Tibial artery (tissue), 4 donors: ENCODE results near the gene NINJ2.

Experiments used
- DNase-seq, 2 donors: peaks; one replicate each; pipeline ENCODE4 v3.0.0-alpha.2; 2019
- H3K27ac ChIP-seq, 2 donors: fragments of 200-600 bp; sonication (generic) in 1 of 2; 1 replicate in 1 of 2; 2 replicates in 1 of 2; pipeline ENCODE4 v1.5.1; 2018 to 2019; ENCODE audit warnings: mild to moderate bottlenecking in 1 of 2
- H3K27me3 ChIP-seq, 2 donors: fragments of 200-600 bp; sonication (generic) in 1 of 2; one replicate each; pipeline versions ENCODE4 v1.5.1 to v1.6.0; 2016 to 2019
- H3K36me3 ChIP-seq, 3 donors: fragments of 200-600 bp; sonication (generic) in 2 of 3; one replicate each; pipeline ENCODE4 v1.5.1; 2016 to 2019; ENCODE audit warnings: mild to moderate bottlenecking in 2 of 3
- H3K4me1 ChIP-seq, 4 donors: fragments of 200-600 bp; sonication (generic) in 2 of 4; 1 replicate in 3 of 4; 2 replicates in 1 of 4; pipeline ENCODE4 v1.5.1; 2016 to 2019
- H3K4me3 ChIP-seq, 2 donors: fragments of 200-600 bp; sonication (generic) in 1 of 2; 1 replicate in 1 of 2; 2 replicates in 1 of 2; pipeline ENCODE4 v1.5.1; 2018 to 2019; ENCODE audit warnings: mild to moderate bottlenecking in 2 of 2
- H3K9me3 ChIP-seq, 3 donors: fragments of 200-600 bp; sonication (generic) in 1 of 3; one replicate each; pipeline ENCODE4 v1.5.1; 2016 to 2019
- intact Hi-C: fragments of 100-400 bp; cut with DNase I; formaldehyde crosslinking; loops from one replicate; pipeline ENCODE4 v1.15.0; 2023; ENCODE audit warnings: low total_unique reads
- TF ChIP-seq, protein P1 (sequence below), 2 experiments: fragments of 200-600 bp in 1 of 2; fragments of 450-650 bp in 1 of 2; IDR thresholded peaks; one replicate each; pipeline ENCODE4 v1.5.1; 2017 to 2019; ENCODE audit warnings: antibody characterized with exemption in 2 of 2, mild to moderate bottlenecking in 1 of 2, moderate library complexity in 1 of 2

The NINJ2 gene

DNA sequence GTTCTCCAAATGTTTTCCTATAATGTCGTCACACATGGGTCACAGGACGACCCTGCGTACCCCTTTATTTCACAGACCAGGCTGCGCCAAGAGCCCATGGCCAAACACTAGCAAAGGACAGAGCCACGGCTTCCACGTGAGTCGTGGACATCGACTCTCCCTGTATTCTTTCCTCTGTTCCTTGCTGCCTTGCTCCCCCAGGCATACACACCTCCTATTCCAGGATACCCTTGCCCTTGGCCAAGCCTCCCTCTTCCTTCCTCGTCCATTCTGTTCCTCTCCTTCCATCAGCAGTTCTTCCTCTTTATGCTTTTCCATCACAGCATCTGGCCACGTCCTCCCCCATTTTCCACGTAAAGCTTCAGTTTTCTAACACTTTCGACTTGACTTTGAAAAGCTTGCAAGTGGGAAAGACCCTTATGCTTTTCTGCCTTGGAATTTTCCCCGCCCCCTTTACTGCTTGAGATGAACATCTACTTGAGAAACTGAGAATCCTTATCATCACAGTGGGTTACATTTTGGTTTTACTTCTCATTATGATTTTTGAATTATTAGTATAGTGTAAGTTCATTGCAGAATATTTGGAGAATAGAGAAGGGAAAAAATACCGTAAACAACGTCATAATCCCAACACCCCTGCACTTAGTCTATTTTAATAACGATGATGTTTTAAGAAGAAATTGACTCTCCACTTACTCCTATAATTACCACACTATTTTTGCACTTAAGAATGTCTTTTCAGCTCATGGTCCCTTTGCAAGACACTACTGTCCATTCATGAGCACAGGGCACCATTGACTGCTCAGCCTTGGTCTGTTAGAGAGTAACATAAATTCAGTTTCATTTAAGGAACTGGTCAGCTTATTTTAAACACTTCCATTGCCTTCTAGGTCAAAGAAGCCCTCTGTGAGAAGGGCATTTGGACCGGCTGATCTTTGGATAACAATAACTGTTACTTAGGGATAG is 15.8 kb upstream of the NINJ2 start:
- Histone ChIP-seq H3K4me1 (no peaks in the 10 kb centered on the region), H3K9me3 (no peaks in the 10 kb centered on the region), H3K4me3 (no peak overlapping the region), H3K27ac (no peak overlapping the region), H3K27me3 (no peaks in the 10 kb centered on the region), H3K36me3 (no peaks in the 10 kb centered on the region)
- TF ChIP-seq, protein P1, sequence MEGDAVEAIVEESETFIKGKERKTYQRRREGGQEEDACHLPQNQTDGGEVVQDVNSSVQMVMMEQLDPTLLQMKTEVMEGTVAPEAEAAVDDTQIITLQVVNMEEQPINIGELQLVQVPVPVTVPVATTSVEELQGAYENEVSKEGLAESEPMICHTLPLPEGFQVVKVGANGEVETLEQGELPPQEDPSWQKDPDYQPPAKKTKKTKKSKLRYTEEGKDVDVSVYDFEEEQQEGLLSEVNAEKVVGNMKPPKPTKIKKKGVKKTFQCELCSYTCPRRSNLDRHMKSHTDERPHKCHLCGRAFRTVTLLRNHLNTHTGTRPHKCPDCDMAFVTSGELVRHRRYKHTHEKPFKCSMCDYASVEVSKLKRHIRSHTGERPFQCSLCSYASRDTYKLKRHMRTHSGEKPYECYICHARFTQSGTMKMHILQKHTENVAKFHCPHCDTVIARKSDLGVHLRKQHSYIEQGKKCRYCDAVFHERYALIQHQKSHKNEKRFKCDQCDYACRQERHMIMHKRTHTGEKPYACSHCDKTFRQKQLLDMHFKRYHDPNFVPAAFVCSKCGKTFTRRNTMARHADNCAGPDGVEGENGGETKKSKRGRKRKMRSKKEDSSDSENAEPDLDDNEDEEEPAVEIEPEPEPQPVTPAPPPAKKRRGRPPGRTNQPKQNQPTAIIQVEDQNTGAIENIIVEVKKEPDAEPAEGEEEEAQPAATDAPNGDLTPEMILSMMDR (IDR thresholded peaks at IDR 0.05), result no peak
- DNase-seq, result no peak
- intact Hi-C loops, result no loop called here

DNA sequence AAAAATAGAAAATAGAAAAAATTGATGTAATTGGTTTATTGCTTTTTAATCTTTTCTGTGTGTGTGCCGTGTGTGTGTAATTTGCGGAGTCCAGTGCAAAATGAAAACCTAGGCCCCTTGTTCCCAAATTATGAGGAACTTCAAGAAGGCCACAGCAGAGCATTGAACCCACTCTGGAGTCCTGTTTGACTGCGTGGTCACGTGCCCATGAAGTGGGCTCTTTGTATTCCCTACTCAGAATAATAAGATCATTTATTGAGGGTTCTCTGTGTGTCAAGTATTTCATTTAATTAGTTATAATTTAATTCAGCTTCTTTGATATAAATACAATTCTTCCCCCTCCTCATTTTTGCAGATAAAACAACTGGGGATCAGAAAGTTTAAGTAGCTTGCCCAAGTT is 12.3 kb upstream of the NINJ2 start:
- Histone ChIP-seq H3K27me3 (no peaks in the 10 kb centered on the region), H3K4me1 (no peaks in the 10 kb centered on the region), H3K36me3 (no peaks in the 10 kb centered on the region), H3K9me3 (no peaks in the 10 kb centered on the region), H3K27ac (no peak overlapping the region), H3K4me3 (no peak overlapping the region)
- DNase-seq, result no peak
- intact Hi-C loops, result no loop called here
- TF ChIP-seq, protein P1 (IDR thresholded peaks at IDR 0.05), result no peak

DNA sequence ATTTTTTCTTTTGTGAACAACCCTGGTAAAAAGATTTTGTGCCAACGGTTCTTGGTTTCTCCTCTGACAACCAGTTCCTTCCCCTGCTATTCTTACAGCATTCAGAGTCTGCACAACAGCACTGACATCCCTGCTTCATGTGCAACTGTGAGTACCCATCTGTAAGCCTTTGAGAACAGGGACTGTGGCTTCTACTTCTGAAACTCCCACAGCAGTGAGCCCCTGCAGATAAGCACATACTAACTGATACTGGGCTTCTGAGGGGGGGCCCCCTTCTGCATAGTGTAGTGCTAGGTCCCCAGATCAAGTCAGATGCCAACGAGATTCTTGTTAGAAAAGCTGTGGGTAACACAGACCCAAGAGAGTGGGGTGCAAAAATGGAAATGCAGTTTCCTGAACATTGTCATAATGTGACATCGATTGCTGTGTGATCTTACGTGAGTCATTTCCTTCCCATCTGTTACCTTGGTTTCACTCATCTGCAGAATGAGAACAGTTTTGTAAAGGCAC is 11.1 kb upstream of the NINJ2 start:
- H3K36me3 ChIP-seq, result no peaks in the 10 kb centered on the region
- intact Hi-C loops, result no loop called here
- H3K4me3 ChIP-seq, result no peak overlapping the region
- TF ChIP-seq, protein P1 (IDR thresholded peaks at IDR 0.05), result no peak
- H3K9me3 ChIP-seq, result no peaks in the 10 kb centered on the region
- no peaks in the 10 kb centered on the region for H3K27me3 ChIP-seq
- H3K27ac ChIP-seq, result no peak overlapping the region
- no peak for DNase-seq
- no peaks in the 10 kb centered on the region for H3K4me1 ChIP-seq

DNA sequence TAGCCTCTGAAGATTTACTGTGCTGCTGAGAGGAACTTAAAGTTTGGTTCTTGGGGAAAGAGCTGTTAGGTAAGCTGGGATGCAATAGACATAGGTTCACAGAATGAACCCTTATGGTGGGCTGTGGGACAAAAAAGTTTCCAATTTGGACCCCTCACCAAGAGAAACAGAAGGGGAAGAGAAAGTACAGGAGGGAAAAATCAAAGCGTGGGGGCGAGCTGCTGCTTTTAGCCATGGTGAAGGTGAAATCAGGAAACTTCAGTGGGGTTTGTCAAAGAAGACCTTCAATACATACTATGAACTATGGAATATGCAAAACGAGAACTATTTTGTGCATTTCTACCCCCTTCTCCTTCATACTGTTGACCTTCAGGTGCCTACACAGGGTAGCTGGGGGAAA is 10.6 kb upstream of the NINJ2 start:
- Histone ChIP-seq H3K36me3 (no peaks in the 10 kb centered on the region), H3K9me3 (no peaks in the 10 kb centered on the region), H3K27me3 (no peaks in the 10 kb centered on the region), H3K4me3 (no peak overlapping the region), H3K27ac (no peak overlapping the region), H3K4me1 (no peaks in the 10 kb centered on the region)
- intact Hi-C loops, result no loop called here
- no peak for DNase-seq
- TF ChIP-seq, protein P1 (IDR thresholded peaks at IDR 0.05), result no peak

DNA sequence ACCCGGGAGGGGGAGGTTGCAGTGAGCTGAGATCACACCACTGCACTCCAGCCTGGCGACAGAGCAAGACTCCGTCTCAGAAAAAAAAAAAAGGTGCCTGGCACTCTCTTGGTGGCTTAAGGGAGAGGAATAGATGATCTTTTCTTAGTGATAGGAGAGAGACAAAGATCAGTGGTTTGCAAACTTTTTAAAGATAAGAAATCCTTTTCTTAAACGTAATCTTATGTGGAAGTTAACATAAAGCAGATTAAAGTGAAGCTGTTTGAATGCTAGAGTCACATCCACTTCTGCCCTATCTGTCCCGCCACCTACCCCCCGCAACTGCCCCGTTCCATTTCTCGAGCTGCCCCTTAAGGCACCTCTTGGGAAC is 6.3 kb upstream of the NINJ2 start:
- Histone ChIP-seq H3K4me3 (no peak overlapping the region), H3K36me3 (no peaks in the 10 kb centered on the region), H3K27ac (no peak overlapping the region), H3K9me3 (no peaks in the 10 kb centered on the region), H3K27me3 (no peaks in the 10 kb centered on the region), H3K4me1 (peaks cover 0 to 8% (median 0%) of the 10 kb centered on the region in 4 donors)
- intact Hi-C loops, result no loop called here
- TF ChIP-seq, protein P1 (IDR thresholded peaks at IDR 0.05), result no peak
- DNase-seq, result no peak
